ENCODE measurements around the gene SYT1.

GRCh38 chr12:78928200-78929074 is 63.9 kb downstream of the SYT1 start:
- TF ChIP-seq POLR2AphosphoS5 (IDR thresholded peaks at IDR 0.05) (no peak), POLR2A (IDR thresholded peaks at IDR 0.05) (no peak), EP300 (IDR thresholded peaks at IDR 0.05) (no peak)

Data from sigmoid colon (tissue), 4 donors.